ENCODE data around the gene SH3BGRL3.

The SH3BGRL3 gene

GRCh38 chr1:26284597-26285347 is 4.9 kb downstream of the SH3BGRL3 start:
- Histone ChIP-seq H3K27me3 (ENCODE audit: insufficient read depth, low read length) (no peaks in the 10 kb centered on the region), H3K36me3 (ENCODE audit: insufficient read depth, low read length) (no peaks in the 10 kb centered on the region), H2AFZ (ENCODE audit: low read length, unreplicated experiment) (no peak overlapping the region), H3K4me1 (ENCODE audit: control insufficient read depth, insufficient read depth, low read length, unreplicated experiment) (peaks cover 80% of the 10 kb centered on the region), H3K4me3 (ENCODE audit: low read depth, low read length) (no peak overlapping the region), H3K79me2 (ENCODE audit: control insufficient read depth, insufficient read depth, low read length, unreplicated experiment) (peaks cover 36% of the 10 kb centered on the region), H3K27ac (ENCODE audit: low read depth, low read length) (peak overlapping the region; percentile 83)

GRCh38 chr1:26285366-26286063 is 5.6 kb downstream of the SH3BGRL3 start:
- no peaks in the 10 kb centered on the region for H3K27me3 ChIP-seq (ENCODE audit: insufficient read depth, low read length)
- no peak overlapping the region for H3K4me3 ChIP-seq (ENCODE audit: low read depth, low read length)
- peaks cover 80% of the 10 kb centered on the region for H3K4me1 ChIP-seq (ENCODE audit: control insufficient read depth, insufficient read depth, low read length, unreplicated experiment)
- H3K36me3 ChIP-seq (ENCODE audit: insufficient read depth, low read length): no peaks in the 10 kb centered on the region
- peaks cover 30% of the 10 kb centered on the region for H3K79me2 ChIP-seq (ENCODE audit: control insufficient read depth, insufficient read depth, low read length, unreplicated experiment)
- H2AFZ ChIP-seq (ENCODE audit: low read length, unreplicated experiment): no peak overlapping the region
- H3K27ac ChIP-seq (ENCODE audit: low read depth, low read length): peak overlapping the region; percentile 83

- Histone ChIP-seq H3K4me3 (ENCODE audit: low read depth, low read length) (no peak overlapping the region), H3K27me3 (ENCODE audit: insufficient read depth, low read length) (no peaks in the 10 kb centered on the region), H3K36me3 (ENCODE audit: insufficient read depth, low read length) (no peaks in the 10 kb centered on the region), H3K4me1 (ENCODE audit: control insufficient read depth, insufficient read depth, low read length, unreplicated experiment) (peaks cover 75% of the 10 kb centered on the region), H2AFZ (ENCODE audit: low read length, unreplicated experiment) (no peak overlapping the region), H3K27ac (ENCODE audit: low read depth, low read length) (no peak overlapping the region; the same call in 1 of the 2 replicates), H3K79me2 (ENCODE audit: control insufficient read depth, insufficient read depth, low read length, unreplicated experiment) (peaks cover 25% of the 10 kb centered on the region)
These were observed 6.2 kb downstream of the SH3BGRL3 start for GRCh38 chr1:26286064-26286416.

- Histone ChIP-seq H3K79me2 (ENCODE audit: control insufficient read depth, insufficient read depth, low read length, unreplicated experiment) (peaks cover 14% of the 10 kb centered on the region), H2AFZ (ENCODE audit: low read length, unreplicated experiment) (no peak overlapping the region), H3K27ac (ENCODE audit: low read depth, low read length) (peak overlapping the region; percentile 8; the same call in 1 of the 2 replicates), H3K36me3 (ENCODE audit: insufficient read depth, low read length) (no peaks in the 10 kb centered on the region), H3K27me3 (ENCODE audit: insufficient read depth, low read length) (no peaks in the 10 kb centered on the region), H3K4me1 (ENCODE audit: control insufficient read depth, insufficient read depth, low read length, unreplicated experiment) (peaks cover 64% of the 10 kb centered on the region), H3K4me3 (ENCODE audit: low read depth, low read length) (no peak overlapping the region)
These were observed 7.3 kb downstream of the SH3BGRL3 start for GRCh38 chr1:26287033-26287711.

- Histone ChIP-seq H3K4me1 (ENCODE audit: control insufficient read depth, insufficient read depth, low read length, unreplicated experiment) (peaks cover 57% of the 10 kb centered on the region), H3K27ac (ENCODE audit: low read depth, low read length) (no peak overlapping the region), H3K4me3 (ENCODE audit: low read depth, low read length) (no peak overlapping the region), H3K79me2 (ENCODE audit: control insufficient read depth, insufficient read depth, low read length, unreplicated experiment) (peaks cover 9% of the 10 kb centered on the region), H3K27me3 (ENCODE audit: insufficient read depth, low read length) (no peaks in the 10 kb centered on the region), H2AFZ (ENCODE audit: low read length, unreplicated experiment) (no peak overlapping the region), H3K36me3 (ENCODE audit: insufficient read depth, low read length) (no peaks in the 10 kb centered on the region)
These were observed 7.9 kb downstream of the SH3BGRL3 start for GRCh38 chr1:26287811-26288210.

GRCh38 chr1:26288311-26288941 is 8.5 kb downstream of the SH3BGRL3 start:
- Histone ChIP-seq H3K27me3 (ENCODE audit: insufficient read depth, low read length) (no peaks in the 10 kb centered on the region), H3K36me3 (ENCODE audit: insufficient read depth, low read length) (no peaks in the 10 kb centered on the region), H3K79me2 (ENCODE audit: control insufficient read depth, insufficient read depth, low read length, unreplicated experiment) (peaks cover 3% of the 10 kb centered on the region), H2AFZ (ENCODE audit: low read length, unreplicated experiment) (no peak overlapping the region), H3K27ac (ENCODE audit: low read depth, low read length) (no peak overlapping the region), H3K4me1 (ENCODE audit: control insufficient read depth, insufficient read depth, low read length, unreplicated experiment) (peaks cover 51% of the 10 kb centered on the region), H3K4me3 (ENCODE audit: low read depth, low read length) (no peak overlapping the region)

GRCh38 chr1:26289158-26290059 is 9.5 kb downstream of the SH3BGRL3 start:
- Histone ChIP-seq H3K79me2 (ENCODE audit: control insufficient read depth, insufficient read depth, low read length, unreplicated experiment) (no peaks in the 10 kb centered on the region), H3K36me3 (ENCODE audit: insufficient read depth, low read length) (no peaks in the 10 kb centered on the region), H3K4me1 (ENCODE audit: control insufficient read depth, insufficient read depth, low read length, unreplicated experiment) (peaks cover 41% of the 10 kb centered on the region), H3K27me3 (ENCODE audit: insufficient read depth, low read length) (no peaks in the 10 kb centered on the region), H2AFZ (ENCODE audit: low read length, unreplicated experiment) (no peak overlapping the region), H3K4me3 (ENCODE audit: low read depth, low read length) (no peak overlapping the region), H3K27ac (ENCODE audit: low read depth, low read length) (no peak overlapping the region)

- Histone ChIP-seq H3K36me3 (ENCODE audit: insufficient read depth, low read length) (no peaks in the 10 kb centered on the region), H3K4me3 (ENCODE audit: low read depth, low read length) (no peak overlapping the region), H3K79me2 (ENCODE audit: control insufficient read depth, insufficient read depth, low read length, unreplicated experiment) (no peaks in the 10 kb centered on the region), H3K4me1 (ENCODE audit: control insufficient read depth, insufficient read depth, low read length, unreplicated experiment) (peaks cover 33% of the 10 kb centered on the region), H2AFZ (ENCODE audit: low read length, unreplicated experiment) (no peak overlapping the region), H3K27ac (ENCODE audit: low read depth, low read length) (no peak overlapping the region), H3K27me3 (ENCODE audit: insufficient read depth, low read length) (no peaks in the 10 kb centered on the region)
These were observed 10.4 kb downstream of the SH3BGRL3 start for GRCh38 chr1:26290122-26290881.

- Histone ChIP-seq H3K4me3 (ENCODE audit: low read depth, low read length) (no peak overlapping the region), H3K79me2 (ENCODE audit: control insufficient read depth, insufficient read depth, low read length, unreplicated experiment) (no peaks in the 10 kb centered on the region), H3K27me3 (ENCODE audit: insufficient read depth, low read length) (no peaks in the 10 kb centered on the region), H3K36me3 (ENCODE audit: insufficient read depth, low read length) (no peaks in the 10 kb centered on the region), H3K4me1 (ENCODE audit: control insufficient read depth, insufficient read depth, low read length, unreplicated experiment) (peaks cover 27% of the 10 kb centered on the region), H3K27ac (ENCODE audit: low read depth, low read length) (no peak overlapping the region), H2AFZ (ENCODE audit: low read length, unreplicated experiment) (no peak overlapping the region)
These were observed 11.0 kb downstream of the SH3BGRL3 start for GRCh38 chr1:26290882-26291261.
